ENCODE data around the gene PEX5L.

- no peak for TF ChIP-seq REST (IDR thresholded peaks at IDR 0.05; ENCODE audit: borderline replicate concordance)
- no peak for TF ChIP-seq CTCF (IDR thresholded peaks at IDR 0.05; ENCODE audit: poor library complexity, severe bottlenecking)
- TF ChIP-seq EZH2 (IDR thresholded peaks at IDR 0.05; ENCODE audit: borderline replicate concordance, insufficient read depth, low read length, poor library complexity, severe bottlenecking), result no peak
- no peak for TF ChIP-seq EP300 (conservative IDR thresholded peaks at IDR 0.05; ENCODE audit: poor library complexity, severe bottlenecking)
- TF ChIP-seq SMC3 (conservative IDR thresholded peaks at IDR 0.05; ENCODE audit: poor library complexity), result no peak
- no peak for TF ChIP-seq POLR2AphosphoS5 (IDR thresholded peaks at IDR 0.05)
Measured at GRCh38 chr3:179971280-179971679, 65.5 kb downstream of the PEX5L start.
